ENCODE data around the gene SLC30A2.

Gene SLC30A2

GRCh38 chr1:26032656-26033357, 13.1 kb downstream of the SLC30A2 start:
- H3K4me3 ChIP-seq (ENCODE audit: low read length) = no peak overlapping the region
- no peaks in the 10 kb centered on the region for H3K9me3 ChIP-seq (ENCODE audit: low read length)
- peaks cover 2% of the 10 kb centered on the region for H3K27me3 ChIP-seq (ENCODE audit: insufficient read depth, low read length)
- no peak overlapping the region for H2AFZ ChIP-seq (ENCODE audit: low read depth, low read length)
- H3K4me1 ChIP-seq (ENCODE audit: insufficient read depth, low read length) = peaks cover 8% of the 10 kb centered on the region
- H3K36me3 ChIP-seq (ENCODE audit: insufficient read depth, low read length) = no peaks in the 10 kb centered on the region

- H3K4me3 ChIP-seq (ENCODE audit: low read length) = no peak overlapping the region
- peaks cover 7% of the 10 kb centered on the region for H3K4me1 ChIP-seq (ENCODE audit: insufficient read depth, low read length)
- peaks cover 2% of the 10 kb centered on the region for H3K27me3 ChIP-seq (ENCODE audit: insufficient read depth, low read length)
- no peaks in the 10 kb centered on the region for H3K9me3 ChIP-seq (ENCODE audit: low read length)
- H2AFZ ChIP-seq (ENCODE audit: low read depth, low read length) = no peak overlapping the region
- no peaks in the 10 kb centered on the region for H3K36me3 ChIP-seq (ENCODE audit: insufficient read depth, low read length)
Measured at GRCh38 chr1:26031611-26032220, 14.2 kb downstream of the SLC30A2 start.

GRCh38 chr1:26031196-26031595, 14.7 kb downstream of the SLC30A2 start:
- Histone ChIP-seq H2AFZ (ENCODE audit: low read depth, low read length) (no peak overlapping the region), H3K9me3 (ENCODE audit: low read length) (no peaks in the 10 kb centered on the region), H3K36me3 (ENCODE audit: insufficient read depth, low read length) (no peaks in the 10 kb centered on the region), H3K27me3 (ENCODE audit: insufficient read depth, low read length) (peaks cover 2% of the 10 kb centered on the region), H3K4me1 (ENCODE audit: insufficient read depth, low read length) (peaks cover 2% of the 10 kb centered on the region), H3K4me3 (ENCODE audit: low read length) (no peak overlapping the region)

- Histone ChIP-seq H2AFZ (ENCODE audit: low read depth, low read length) (no peak overlapping the region), H3K4me1 (ENCODE audit: insufficient read depth, low read length) (no peaks in the 10 kb centered on the region), H3K4me3 (ENCODE audit: low read length) (no peak overlapping the region), H3K27me3 (ENCODE audit: insufficient read depth, low read length) (peaks cover 2% of the 10 kb centered on the region), H3K9me3 (ENCODE audit: low read length) (no peaks in the 10 kb centered on the region), H3K36me3 (ENCODE audit: insufficient read depth, low read length) (no peaks in the 10 kb centered on the region)
Measured at GRCh38 chr1:26029864-26030481, 15.9 kb downstream of the SLC30A2 start.

- H3K9me3 ChIP-seq (ENCODE audit: low read length) = no peaks in the 10 kb centered on the region
- peaks cover 3% of the 10 kb centered on the region for H3K27me3 ChIP-seq (ENCODE audit: insufficient read depth, low read length)
Measured at GRCh38 chr1:26029054-26029863, 16.7 kb downstream of the SLC30A2 start.

GRCh38 chr1:26028490-26028980, 17.4 kb downstream of the SLC30A2 start:
- H3K4me3 ChIP-seq (ENCODE audit: low read length) = no peak overlapping the region

More at GRCh38 chr1:26029054-26029863, 16.7 kb downstream of the SLC30A2 start:
- Histone ChIP-seq H2AFZ (ENCODE audit: low read depth, low read length) (no peak overlapping the region), H3K4me1 (ENCODE audit: insufficient read depth, low read length) (no peaks in the 10 kb centered on the region), H3K36me3 (ENCODE audit: insufficient read depth, low read length) (no peaks in the 10 kb centered on the region), H3K4me3 (ENCODE audit: low read length) (no peak overlapping the region)

GRCh38 chr1:26027716-26028489, 18.0 kb downstream of the SLC30A2 start:
- Histone ChIP-seq H3K4me1 (ENCODE audit: insufficient read depth, low read length) (no peaks in the 10 kb centered on the region), H2AFZ (ENCODE audit: low read depth, low read length) (no peak overlapping the region), H3K9me3 (ENCODE audit: low read length) (no peaks in the 10 kb centered on the region), H3K27me3 (ENCODE audit: insufficient read depth, low read length) (peaks cover 7% of the 10 kb centered on the region), H3K4me3 (ENCODE audit: low read length) (no peak overlapping the region), H3K36me3 (ENCODE audit: insufficient read depth, low read length) (no peaks in the 10 kb centered on the region)

More at GRCh38 chr1:26028490-26028980, 17.4 kb downstream of the SLC30A2 start:
- no peaks in the 10 kb centered on the region for H3K9me3 ChIP-seq (ENCODE audit: low read length)
- no peaks in the 10 kb centered on the region for H3K36me3 ChIP-seq (ENCODE audit: insufficient read depth, low read length)
- H2AFZ ChIP-seq (ENCODE audit: low read depth, low read length) = no peak overlapping the region
- H3K27me3 ChIP-seq (ENCODE audit: insufficient read depth, low read length) = peaks cover 7% of the 10 kb centered on the region
- H3K4me1 ChIP-seq (ENCODE audit: insufficient read depth, low read length) = no peaks in the 10 kb centered on the region

- no peaks in the 10 kb centered on the region for H3K36me3 ChIP-seq (ENCODE audit: insufficient read depth, low read length)
- peaks cover 8% of the 10 kb centered on the region for H3K4me1 ChIP-seq (ENCODE audit: insufficient read depth, low read length)
- peaks cover 5% of the 10 kb centered on the region for H3K27me3 ChIP-seq (ENCODE audit: insufficient read depth, low read length)
- no peak overlapping the region for H3K4me3 ChIP-seq (ENCODE audit: low read length)
- no peaks in the 10 kb centered on the region for H3K9me3 ChIP-seq (ENCODE audit: low read length)
- H2AFZ ChIP-seq (ENCODE audit: low read depth, low read length) = no peak overlapping the region
Measured at GRCh38 chr1:26025517-26025916, 20.4 kb downstream of the SLC30A2 start.

GRCh38 chr1:26025060-26025459, 20.9 kb downstream of the SLC30A2 start:
- Histone ChIP-seq H3K4me1 (ENCODE audit: insufficient read depth, low read length) (peaks cover 13% of the 10 kb centered on the region), H2AFZ (ENCODE audit: low read depth, low read length) (no peak overlapping the region), H3K4me3 (ENCODE audit: low read length) (no peak overlapping the region), H3K27me3 (ENCODE audit: insufficient read depth, low read length) (peaks cover 5% of the 10 kb centered on the region), H3K36me3 (ENCODE audit: insufficient read depth, low read length) (no peaks in the 10 kb centered on the region), H3K9me3 (ENCODE audit: low read length) (no peaks in the 10 kb centered on the region)

GRCh38 chr1:26023826-26024225, 22.1 kb downstream of the SLC30A2 start:
- peaks cover 18% of the 10 kb centered on the region for H3K4me1 ChIP-seq (ENCODE audit: insufficient read depth, low read length)

GRCh38 chr1:26023009-26023408, 22.9 kb downstream of the SLC30A2 start:
- H3K4me1 ChIP-seq (ENCODE audit: insufficient read depth, low read length) = peaks cover 24% of the 10 kb centered on the region
- H2AFZ ChIP-seq (ENCODE audit: low read depth, low read length) = no peak overlapping the region
- H3K27me3 ChIP-seq (ENCODE audit: insufficient read depth, low read length) = peaks cover 5% of the 10 kb centered on the region
- H3K9me3 ChIP-seq (ENCODE audit: low read length) = no peaks in the 10 kb centered on the region
- H3K4me3 ChIP-seq (ENCODE audit: low read length) = no peak overlapping the region
- H3K36me3 ChIP-seq (ENCODE audit: insufficient read depth, low read length) = no peaks in the 10 kb centered on the region

More at GRCh38 chr1:26023826-26024225, 22.1 kb downstream of the SLC30A2 start:
- H3K4me3 ChIP-seq (ENCODE audit: low read length) = no peak overlapping the region
- no peak overlapping the region for H2AFZ ChIP-seq (ENCODE audit: low read depth, low read length)
- peaks cover 5% of the 10 kb centered on the region for H3K27me3 ChIP-seq (ENCODE audit: insufficient read depth, low read length)
- no peaks in the 10 kb centered on the region for H3K9me3 ChIP-seq (ENCODE audit: low read length)
- no peaks in the 10 kb centered on the region for H3K36me3 ChIP-seq (ENCODE audit: insufficient read depth, low read length)

GRCh38 chr1:26022404-26022779, 23.5 kb downstream of the SLC30A2 start:
- Histone ChIP-seq H3K4me1 (ENCODE audit: insufficient read depth, low read length) (peaks cover 24% of the 10 kb centered on the region), H3K4me3 (ENCODE audit: low read length) (no peak overlapping the region), H3K36me3 (ENCODE audit: insufficient read depth, low read length) (no peaks in the 10 kb centered on the region), H3K9me3 (ENCODE audit: low read length) (no peaks in the 10 kb centered on the region), H2AFZ (ENCODE audit: low read depth, low read length) (no peak overlapping the region), H3K27me3 (ENCODE audit: insufficient read depth, low read length) (peaks cover 5% of the 10 kb centered on the region)

Measured in neuron (in vitro differentiated cells).